ENCODE results near the gene RAC3. TPM values are rescaled to one million over a fixed set of nuclear protein-coding genes. Genes with fewer than 3 reads are reported as not detected.
A peak's percentile ranks its signal among the peaks of the same experiment; 100 is the strongest.

RAC3 gene
- total and polyA plus RNA-seq, 2 of the 8 experiments (the other 6 are each of a cell fraction or from before 2014, with no cell fraction given) = 177 to 299 TPM

DNA sequence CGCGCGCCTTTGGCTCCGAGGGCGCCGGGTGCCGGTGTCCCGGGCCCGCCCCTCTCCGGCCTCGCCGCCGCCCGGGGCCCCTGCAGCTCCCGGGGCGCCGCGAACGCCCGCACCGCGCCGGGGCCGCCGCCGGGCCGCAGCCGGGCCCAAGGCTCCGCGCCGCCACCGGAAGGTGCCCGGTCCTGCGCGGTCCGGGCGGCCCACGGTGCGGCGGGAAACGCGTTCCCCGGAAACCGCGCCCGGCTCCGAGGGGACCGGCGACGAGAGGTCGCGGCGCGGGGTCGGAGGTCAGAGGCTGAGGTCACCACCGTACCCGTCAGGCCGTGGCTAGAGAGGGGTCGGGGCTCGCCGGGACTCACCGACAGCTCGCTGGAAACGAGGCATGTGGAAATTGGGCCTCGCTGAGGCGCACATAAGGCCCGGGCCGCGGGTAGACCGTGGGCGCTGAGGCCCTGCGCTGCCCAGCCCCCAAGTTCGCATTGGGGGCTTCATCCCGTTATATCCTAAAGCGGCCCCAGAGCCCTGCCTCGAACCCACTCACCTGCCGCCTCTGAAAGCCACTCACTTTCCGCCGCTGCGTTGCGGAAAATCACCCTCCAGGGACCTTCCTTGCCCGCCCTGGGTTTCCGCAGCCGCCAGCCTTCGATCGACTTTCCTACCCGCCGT lies 34.3 kb downstream of the RAC3 start, which contains the start of gene DUS1L (continued):
- TF ChIP-seq ASH2L (IDR thresholded peaks at IDR 0.05; ENCODE audit: low read length) (peak; percentile 70), MAX (IDR thresholded peaks at IDR 0.05) (peak; percentile 66), KDM5A (IDR thresholded peaks at IDR 0.05; ENCODE audit: low read length) (peak; percentile 45; the same call in 1 of the 2 replicates), JUND (IDR thresholded peaks at IDR 0.05; ENCODE audit: low read length) (peak; percentile 44; the same call in 1 of the 2 replicates), TBP (IDR thresholded peaks at IDR 0.05; ENCODE audit: low read depth, low read length) (peak; percentile 85)

Data from H1 (cell line).